HepG2 (cell line): Measurements from ENCODE around the gene STUB1. TPM values are rescaled to one million over a fixed set of nuclear protein-coding genes. Genes with fewer than 3 reads are reported as not detected.

Experiments
- CEBPG ChIP-seq: IDR thresholded peaks from 2 replicates; pipeline ENCODE4 v1.6.1; 2016
- CEBPZ ChIP-seq: IDR thresholded peaks from 2 replicates; pipeline ENCODE4 v1.6.1; 2012; ENCODE audit warnings: low read length, improper control_type of control experiment
- CREM ChIP-seq, 2 experiments: sonication (generic) in 1 of 2; formaldehyde crosslinking in 1 of 2; IDR thresholded peaks; 2 replicates each; pipeline versions ENCODE4 v1.4.0 to v1.6.1; 2016 to 2020; ENCODE audit warnings: antibody characterized with exemption in 1 of 2, mild to moderate bottlenecking in 1 of 2, missing genetic modification reagents in 1 of 2
- ERF ChIP-seq: IDR thresholded peaks from 2 replicates; pipeline ENCODE4 v1.6.1; 2018; ENCODE audit warnings: missing biosample characterization, missing genetic modification reagents
- EZH2 ChIP-seq: conservative IDR thresholded peaks from 2 replicates; pipeline ENCODE4 v1.6.1; 2012; ENCODE audit warnings: mild to moderate bottlenecking, low read depth, low read length, moderate library complexity
- FUBP1 ChIP-seq: sonication (generic); formaldehyde crosslinking; IDR thresholded peaks from 2 replicates; pipeline ENCODE4 v1.5.1; 2020; ENCODE audit warnings: missing genetic modification reagents, mild to moderate bottlenecking, borderline replicate concordance
- GABPB1 ChIP-seq: IDR thresholded peaks from 2 replicates; pipeline ENCODE4 v1.6.1; 2016; ENCODE audit warnings: mild to moderate bottlenecking, missing genetic modification reagents, moderate library complexity, missing compliant biosample characterization
- KDM4B ChIP-seq: sonication (generic); formaldehyde crosslinking; IDR thresholded peaks from 2 replicates; pipeline ENCODE4 v1.4.0; 2020; ENCODE audit warnings: missing genetic modification reagents
- MED8 ChIP-seq: sonication (generic); formaldehyde crosslinking; IDR thresholded peaks from 2 replicates; pipeline ENCODE4 v1.8.1; 2023; ENCODE audit warnings: mild to moderate bottlenecking, missing genetic modification reagents; ENCODE audit not compliant: insufficient replicate concordance
- NR2F1 ChIP-seq, 2 experiments: fragments of 450-650 bp in 1 of 2; formaldehyde crosslinking in 1 of 2; IDR thresholded peaks; 2 replicates each; pipeline versions ENCODE4 v1.5.0 to v1.6.1; 2016 to 2020; ENCODE audit warnings: mild to moderate bottlenecking in 1 of 2, missing compliant biosample characterization in 1 of 2, missing genetic modification reagents in 1 of 2, moderate library complexity in 1 of 2
- PHF20 ChIP-seq: sonication (generic); formaldehyde crosslinking; IDR thresholded peaks from 2 replicates; pipeline ENCODE4 v1.5.0; 2020; ENCODE audit warnings: mild to moderate bottlenecking, missing genetic modification reagents
- POGZ ChIP-seq: sonication (generic); formaldehyde crosslinking; IDR thresholded peaks from 2 replicates; pipeline ENCODE4 v1.4.0; 2020; ENCODE audit warnings: mild to moderate bottlenecking, missing genetic modification reagents
- POLR2A ChIP-seq, 2 experiments: IDR thresholded peaks; 2 replicates each; pipeline ENCODE4 v1.6.1; 2011; ENCODE audit warnings: low read depth in 2 of 2, low read length in 2 of 2, mild to moderate bottlenecking in 1 of 2, moderate library complexity in 1 of 2; ENCODE audit not compliant: insufficient read depth in 1 of 2
- SKI ChIP-seq: fragments of 450-650 bp; IDR thresholded peaks from one replicate; pipeline ENCODE4 v1.6.1; 2018; ENCODE audit warnings: mild to moderate bottlenecking; ENCODE audit not compliant: partially characterized antibody
- TBX3 ChIP-seq: fragments of 450-650 bp; IDR thresholded peaks from 2 replicates; pipeline ENCODE4 v1.6.1; 2017; ENCODE audit warnings: antibody characterized with exemption, mild to moderate bottlenecking, inconsistent platforms, borderline replicate concordance
- WIZ ChIP-seq: sonication (generic); formaldehyde crosslinking; IDR thresholded peaks from 2 replicates; pipeline ENCODE4 v1.5.1; 2020; ENCODE audit warnings: mild to moderate bottlenecking, missing genetic modification reagents
- ZMYM3 ChIP-seq: sonication (generic); formaldehyde crosslinking; IDR thresholded peaks from 2 replicates; pipeline ENCODE4 v1.5.1; 2020; ENCODE audit warnings: mild to moderate bottlenecking, missing genetic modification reagents
- ZNF101 ChIP-seq: sonication (generic); formaldehyde crosslinking; IDR thresholded peaks from 2 replicates; pipeline ENCODE4 v1.4.0; 2020; ENCODE audit warnings: mild to moderate bottlenecking, low read depth, missing genetic modification reagents, borderline replicate concordance
- ZNF274 ChIP-seq: sonication (generic); formaldehyde crosslinking; IDR thresholded peaks from 2 replicates; pipeline ENCODE4 v1.5.1; 2020; ENCODE audit warnings: mild to moderate bottlenecking, missing genetic modification reagents
- ZNF335 ChIP-seq: sonication (generic); formaldehyde crosslinking; IDR thresholded peaks from 2 replicates; pipeline ENCODE4 v1.4.0; 2020; ENCODE audit warnings: missing genetic modification reagents
- ZNF44 ChIP-seq: sonication (generic); formaldehyde crosslinking; IDR thresholded peaks from 2 replicates; pipeline ENCODE4 v1.5.1; 2020; ENCODE audit warnings: mild to moderate bottlenecking, missing genetic modification reagents
- ZNF816 ChIP-seq: sonication (generic); formaldehyde crosslinking; IDR thresholded peaks from 2 replicates; pipeline ENCODE4 v1.8.0; 2022; ENCODE audit warnings: missing genetic modification reagents, mild to moderate bottlenecking, borderline replicate concordance
- ZSCAN12 ChIP-seq: sonication (generic); formaldehyde crosslinking; IDR thresholded peaks from 2 replicates; pipeline ENCODE4 v1.9.0; 2021; ENCODE audit warnings: mild to moderate bottlenecking, missing genetic modification reagents
- polyA plus RNA-seq, 8 experiments: library from polyadenylated mRNA; depleted of rRNA in 3 of 8; stranded (reverse) in 7 of 8; unstranded in 1 of 8; fragments of >200 nt; fragmentation: Illumina TruSeq in 4 of 8; extraction: Trizol in 4 of 8; gene quantifications; 2 replicates each; pipeline versions ENCODE4 v1.2.1 to v1.2.3, GENCODE V29; 2011 to 2016; ENCODE audit warnings: low read depth in 4 of 8, missing spikeins in 1 of 8, mixed read lengths in 1 of 8; ENCODE audit not compliant: insufficient read depth in 1 of 8
- total RNA-seq, 5 experiments: library from RNA; depleted of rRNA; stranded (reverse); fragments of >200 nt; fragmentation: Illumina TruSeq; extraction: Trizol; gene quantifications; 2 replicates each; pipeline ENCODE4 v1.2.3, GENCODE V29; 2016; ENCODE audit warnings: low read depth in 1 of 5
- TF ChIP-seq, protein P1 (sequence below): sonication (generic); formaldehyde crosslinking; conservative IDR thresholded peaks from 2 replicates; pipeline ENCODE4 v1.8.0; 2022; ENCODE audit warnings: low read depth, missing genetic modification reagents

Gene STUB1
- total and polyA plus RNA-seq, 2 of the 13 experiments (the other 11 are each of a cell fraction or from before 2014, with no cell fraction given) = 52.9 to 78.2 TPM

DNA sequence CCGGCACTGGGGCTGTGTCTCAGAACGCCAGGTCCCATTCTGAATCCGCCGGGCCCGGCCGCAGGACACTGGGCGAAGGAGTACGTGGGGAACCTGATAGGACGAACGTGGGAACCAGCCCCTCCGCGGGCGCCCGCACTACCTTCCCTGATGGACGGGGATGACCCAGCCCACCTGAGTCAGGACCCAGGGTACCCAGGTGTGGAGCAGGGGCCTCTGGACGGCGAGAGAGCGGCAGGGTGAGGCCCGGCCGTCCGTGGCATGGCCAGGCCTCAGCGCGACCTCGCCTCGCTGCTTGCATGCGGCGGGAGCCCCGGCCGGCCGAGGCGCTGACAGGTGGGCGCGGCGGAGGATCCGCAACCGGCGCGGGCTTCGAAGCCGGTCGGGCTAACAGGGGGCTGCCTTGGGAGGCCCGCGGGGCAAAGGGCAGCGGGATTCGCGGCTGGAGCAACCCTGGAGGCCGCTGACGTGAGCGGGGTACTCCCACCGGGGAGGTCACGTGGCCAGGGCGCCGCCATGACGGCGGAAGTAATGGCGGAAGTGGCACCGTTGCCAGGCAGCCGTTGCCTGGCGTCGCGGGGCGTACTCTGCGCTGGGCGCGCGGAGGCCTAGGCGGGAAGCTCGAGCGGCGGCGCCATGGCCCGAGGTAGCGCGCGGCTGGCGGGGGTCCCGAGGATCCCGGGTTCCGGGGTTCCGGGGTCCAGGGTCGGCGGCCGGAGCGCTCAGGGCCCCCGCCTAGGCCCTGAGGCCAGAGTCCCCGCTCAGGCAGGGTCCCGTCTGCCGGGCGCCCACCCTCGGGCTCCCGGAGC is 31.2 kb upstream of the STUB1 start, which contains the start of gene WDR90 (continued):
- TF ChIP-seq CEBPZ (no peak), FUBP1 (CRISPR knock-in tag) (0 out of 2 replicates have a peak, but pooled peaks have one; percentile 26), ZNF335 (CRISPR knock-in tag) (peak; percentile 47; the same call in 1 of the 2 replicates), ZNF816 (CRISPR knock-in tag) (no peak), NR2F1 (CRISPR knock-in tag; IDR thresholded peaks at IDR 0.05) (peak; percentile 67 to 84; a peak in 3 of 4 replicates), ZNF44 (CRISPR knock-in tag) (no peak), ZMYM3 (CRISPR knock-in tag) (no peak), ZSCAN12 (CRISPR knock-in tag) (no peak), WIZ (CRISPR knock-in tag) (no peak; the same call in 1 of the 2 replicates), GABPB1 (CRISPR knock-in tag) (peak; percentile 94), SKI (peak; percentile 54), CREM (IDR thresholded peaks at IDR 0.05) (peak; percentile 44; the same call in 1 of the 2 replicates), CREM (CRISPR knock-in tag; IDR thresholded peaks at IDR 0.05) (peak; percentile 15; the same call in 1 of the 2 replicates), KDM4B (CRISPR knock-in tag) (peak; percentile 13; the same call in 1 of the 2 replicates), POGZ (CRISPR knock-in tag) (peak; percentile 92), ZNF101 (CRISPR knock-in tag) (no peak), TBX3 (no peak), MED8 (CRISPR knock-in tag) (peak; percentile 91), ERF (CRISPR knock-in tag) (peak; percentile 76), PHF20 (CRISPR knock-in tag) (peak; percentile 85), CEBPG (CRISPR knock-in tag) (peak; percentile 47), ZNF274 (CRISPR knock-in tag) (peak; percentile 56), EZH2 (no peak), POLR2A (IDR thresholded peaks at IDR 0.05; ENCODE audit: insufficient read depth in 1 of 2, low read depth in 2 of 2, low read length in 2 of 2) (peak; percentile 61 to 74)
- TF ChIP-seq, protein P1, sequence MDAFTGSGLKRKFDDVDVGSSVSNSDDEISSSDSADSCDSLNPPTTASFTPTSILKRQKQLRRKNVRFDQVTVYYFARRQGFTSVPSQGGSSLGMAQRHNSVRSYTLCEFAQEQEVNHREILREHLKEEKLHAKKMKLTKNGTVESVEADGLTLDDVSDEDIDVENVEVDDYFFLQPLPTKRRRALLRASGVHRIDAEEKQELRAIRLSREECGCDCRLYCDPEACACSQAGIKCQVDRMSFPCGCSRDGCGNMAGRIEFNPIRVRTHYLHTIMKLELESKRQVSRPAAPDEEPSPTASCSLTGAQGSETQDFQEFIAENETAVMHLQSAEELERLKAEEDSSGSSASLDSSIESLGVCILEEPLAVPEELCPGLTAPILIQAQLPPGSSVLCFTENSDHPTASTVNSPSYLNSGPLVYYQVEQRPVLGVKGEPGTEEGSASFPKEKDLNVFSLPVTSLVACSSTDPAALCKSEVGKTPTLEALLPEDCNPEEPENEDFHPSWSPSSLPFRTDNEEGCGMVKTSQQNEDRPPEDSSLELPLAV = no peak
